WTC11 (cell line): Measurements from ENCODE around the gene ANKFN1. TPM values are rescaled to one million over a fixed set of nuclear protein-coding genes. Genes with fewer than 3 reads are reported as not detected.

ENCODE experiments used
- ATAC-seq: fragments of 200-7000 bp; cut with Tn5 transposase; 2 replicates; pipeline ENCODE4 v1.10.0; 2021; ENCODE audit warnings: mild to moderate bottlenecking, moderate library complexity
- CTCF ChIA-PET: fragments of 300-600 bp; sonication (Branson Sonifier 250); formaldehyde crosslinking; loops from one replicate; lab custom pipeline; 2021; ENCODE audit warnings: antibody characterized with exemption; lab: Charles Lee
- POLR2A ChIA-PET: fragments of 350-600 bp; sonication (Branson Sonifier 250); formaldehyde crosslinking; loops from one replicate; lab custom pipeline; 2021; ENCODE audit warnings: antibody characterized with exemption; lab: Charles Lee
- DNase-seq: peaks from one replicate; pipeline ENCODE4 v3.0.0; 2021; ENCODE audit warnings: low spot score
- H3K27ac Mint-ChIP-seq: 2 replicates; pipeline ENCODE4 v1.8.0; 2021; ENCODE audit warnings: mixed read lengths
- H3K27me3 Mint-ChIP-seq: 2 replicates; pipeline ENCODE4 v1.8.0; 2021; ENCODE audit warnings: low read depth, mild to moderate bottlenecking, moderate library complexity, mixed read lengths
- H3K36me3 Mint-ChIP-seq: 2 replicates; pipeline ENCODE4 v1.8.0; 2021; ENCODE audit warnings: mixed read lengths
- H3K4me1 Mint-ChIP-seq: 2 replicates; pipeline ENCODE4 v1.8.0; 2022; ENCODE audit warnings: mixed read lengths
- H3K4me3 Mint-ChIP-seq: 2 replicates; pipeline ENCODE4 v1.8.0; 2021; ENCODE audit warnings: mild to moderate bottlenecking, moderate library complexity, mixed read lengths
- H3K9me3 Mint-ChIP-seq: 2 replicates; pipeline ENCODE4 v1.8.0; 2021; ENCODE audit warnings: mixed read lengths
- AR ChIP-seq: fragments of 250-450 bp; sonication (Bioruptor Pico); IDR thresholded peaks from 2 replicates; pipeline ENCODE4 v1.9.0; 2021; ENCODE audit warnings: mild to moderate bottlenecking
- CDX4 ChIP-seq: fragments of 250-450 bp; sonication (Bioruptor Pico); IDR thresholded peaks from 2 replicates; pipeline ENCODE4 v1.9.0; 2021; ENCODE audit warnings: moderate library complexity, mild to moderate bottlenecking, inconsistent platforms, borderline replicate concordance
- CREB1 ChIP-seq: sonication (generic); formaldehyde crosslinking; IDR thresholded peaks from 2 replicates; pipeline ENCODE4 v1.8.0; 2023; ENCODE audit warnings: mild to moderate bottlenecking, missing genetic modification reagents
- CREM ChIP-seq: sonication (generic); formaldehyde crosslinking; IDR thresholded peaks from 2 replicates; pipeline ENCODE4 v1.8.1; 2022; ENCODE audit warnings: mild to moderate bottlenecking, missing genetic modification reagents, moderate library complexity
- ESRRA ChIP-seq: sonication (generic); formaldehyde crosslinking; IDR thresholded peaks from 2 replicates; pipeline ENCODE4 v1.8.1; 2022; ENCODE audit warnings: mild to moderate bottlenecking, missing genetic modification reagents, borderline replicate concordance
- GRHL2 ChIP-seq: fragments of 250-450 bp; sonication (Bioruptor Pico); IDR thresholded peaks from 2 replicates; pipeline ENCODE4 v1.8.0; 2022; ENCODE audit warnings: mild to moderate bottlenecking, moderate library complexity; ENCODE audit not compliant: insufficient replicate concordance, severe bottlenecking
- GTF2I ChIP-seq: fragments of 250-450 bp; sonication (Bioruptor Pico); conservative IDR thresholded peaks from 2 replicates; pipeline ENCODE4 v1.4.0; 2021; ENCODE audit warnings: mild to moderate bottlenecking
- IRF2 ChIP-seq: sonication (generic); formaldehyde crosslinking; IDR thresholded peaks from 2 replicates; pipeline ENCODE4 v1.8.0; 2022; ENCODE audit warnings: low read depth, missing genetic modification reagents, borderline replicate concordance
- MXD4 ChIP-seq: fragments of 250-450 bp; sonication (Bioruptor Pico); IDR thresholded peaks from 2 replicates; pipeline ENCODE4 v1.8.0; 2021; ENCODE audit warnings: mild to moderate bottlenecking, moderate library complexity, borderline replicate concordance
- NFE2L1 ChIP-seq: sonication (generic); formaldehyde crosslinking; IDR thresholded peaks from 2 replicates; pipeline ENCODE4 v1.8.1; 2023; ENCODE audit warnings: missing genetic modification reagents
- NFYB ChIP-seq: sonication (generic); formaldehyde crosslinking; conservative IDR thresholded peaks from 2 replicates; pipeline ENCODE4 v1.8.0; 2022; ENCODE audit warnings: low read depth, missing genetic modification reagents
- OVOL2 ChIP-seq: fragments of 250-450 bp; sonication (Bioruptor Pico); IDR thresholded peaks from 2 replicates; pipeline ENCODE4 v1.9.0; 2021; ENCODE audit warnings: mild to moderate bottlenecking, borderline replicate concordance
- PRRX2 ChIP-seq: fragments of 250-450 bp; sonication (Bioruptor Pico); IDR thresholded peaks from 2 replicates; pipeline ENCODE4 v1.8.0; 2021; ENCODE audit warnings: mild to moderate bottlenecking
- SMAD3 ChIP-seq: sonication (generic); formaldehyde crosslinking; IDR thresholded peaks from 2 replicates; pipeline ENCODE4 v1.8.0; 2022; ENCODE audit warnings: missing genetic modification reagents, mild to moderate bottlenecking, borderline replicate concordance
- SP1 ChIP-seq: sonication (generic); formaldehyde crosslinking; conservative IDR thresholded peaks from 2 replicates; pipeline ENCODE4 v1.8.1; 2022; ENCODE audit warnings: missing genetic modification reagents
- ZBTB43 ChIP-seq: sonication (generic); formaldehyde crosslinking; IDR thresholded peaks from 2 replicates; pipeline ENCODE4 v1.8.1; 2023; ENCODE audit warnings: mild to moderate bottlenecking, missing genetic modification reagents
- ZNF121 ChIP-seq: sonication (generic); formaldehyde crosslinking; IDR thresholded peaks from 2 replicates; pipeline ENCODE4 v1.8.0; 2023; ENCODE audit warnings: missing genetic modification reagents
- ZNF317 ChIP-seq: sonication (generic); formaldehyde crosslinking; IDR thresholded peaks from 2 replicates; pipeline ENCODE4 v1.8.1; 2023; ENCODE audit warnings: low read depth, mild to moderate bottlenecking, moderate library complexity, missing genetic modification reagents, borderline replicate concordance
- ZNF396 ChIP-seq: fragments of 250-450 bp; sonication (Bioruptor Pico); IDR thresholded peaks from 2 replicates; pipeline ENCODE4 v1.8.0; 2021; ENCODE audit warnings: mild to moderate bottlenecking, moderate library complexity, borderline replicate concordance
- ZNF671 ChIP-seq: fragments of 250-450 bp; sonication (Bioruptor Pico); IDR thresholded peaks from 2 replicates; pipeline ENCODE4 v1.8.0; 2021; ENCODE audit warnings: mild to moderate bottlenecking
- total RNA-seq: library from RNA; stranded (reverse); gene quantifications from 3 replicates; pipeline ENCODE4 v1.2.3, GENCODE V29; 2021
- TF ChIP-seq, protein P1 (sequence below): sonication (generic); formaldehyde crosslinking; IDR thresholded peaks from 2 replicates; pipeline ENCODE4 v1.8.0; 2023; ENCODE audit warnings: missing genetic modification reagents, mild to moderate bottlenecking, borderline replicate concordance

ANKFN1 gene
- total RNA-seq, 1 experiment from 2014 or later, result 0.24 TPM

GRCh38 chr17:56297184-56297583 is 143.9 kb downstream of the ANKFN1 start:
- H3K27me3 Mint-ChIP-seq, result no peaks in the 10 kb centered on the region
- ATAC-seq, result no peak
- DNase-seq, result no peak
- ChIA-PET CTCF (no interaction called here), POLR2A (no interaction called here)
- no peaks in the 10 kb centered on the region for H3K4me1 Mint-ChIP-seq
- no peaks in the 10 kb centered on the region for H3K9me3 Mint-ChIP-seq
- no peak for TF ChIP-seq CREB1 (CRISPR knock-in tag)
- TF ChIP-seq ZNF396 (CRISPR knock-in tag), result no peak
- no peak for TF ChIP-seq CDX4
- TF ChIP-seq CREM (CRISPR knock-in tag), result no peak
- TF ChIP-seq NFYB (CRISPR knock-in tag), result no peak
- TF ChIP-seq SP1, result no peak
- TF ChIP-seq SMAD3, result no peak
- TF ChIP-seq GTF2I (CRISPR knock-in tag), result no peak
- no peak for TF ChIP-seq IRF2
- no peak for TF ChIP-seq ZNF317 (CRISPR knock-in tag)
- TF ChIP-seq MXD4, result no peak
- no peak for TF ChIP-seq OVOL2 (CRISPR knock-in tag)
- no peak for TF ChIP-seq ZBTB43 (CRISPR knock-in tag)
- no peak for TF ChIP-seq PRRX2
- no peak overlapping the region for H3K4me3 Mint-ChIP-seq
- H3K27ac Mint-ChIP-seq, result no peak overlapping the region
- H3K36me3 Mint-ChIP-seq, result no peaks in the 10 kb centered on the region

DNA sequence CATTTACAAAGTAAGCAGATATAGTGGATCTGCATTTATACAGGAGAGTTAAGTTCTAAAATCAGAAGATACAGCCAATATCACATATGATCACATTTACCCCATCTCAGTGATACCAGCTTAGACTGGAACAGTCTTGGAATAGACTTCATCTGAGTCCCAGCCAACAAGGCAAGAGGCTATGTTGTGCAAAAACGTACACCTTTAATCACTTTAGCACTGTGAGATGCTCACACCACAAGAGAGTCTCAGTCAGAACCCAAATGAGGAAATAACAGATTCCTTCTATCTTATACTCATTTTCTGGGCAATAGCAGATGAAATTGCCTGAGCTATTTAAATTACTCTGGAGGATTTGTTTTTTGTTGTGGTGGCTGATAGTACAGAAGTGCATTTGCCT is 145.6 kb downstream of the ANKFN1 start:
- Mint-ChIP-seq H3K4me1 (no peaks in the 10 kb centered on the region), H3K36me3 (no peaks in the 10 kb centered on the region), H3K27ac (no peak overlapping the region), H3K27me3 (no peaks in the 10 kb centered on the region), H3K9me3 (no peaks in the 10 kb centered on the region), H3K4me3 (no peak overlapping the region)
- no peak for ATAC-seq
- no peak for DNase-seq
- TF ChIP-seq ZNF671 (CRISPR knock-in tag), result no peak
- no peak for TF ChIP-seq ESRRA (CRISPR knock-in tag)
- ChIA-PET POLR2A (no interaction called here), CTCF (no interaction called here)

DNA sequence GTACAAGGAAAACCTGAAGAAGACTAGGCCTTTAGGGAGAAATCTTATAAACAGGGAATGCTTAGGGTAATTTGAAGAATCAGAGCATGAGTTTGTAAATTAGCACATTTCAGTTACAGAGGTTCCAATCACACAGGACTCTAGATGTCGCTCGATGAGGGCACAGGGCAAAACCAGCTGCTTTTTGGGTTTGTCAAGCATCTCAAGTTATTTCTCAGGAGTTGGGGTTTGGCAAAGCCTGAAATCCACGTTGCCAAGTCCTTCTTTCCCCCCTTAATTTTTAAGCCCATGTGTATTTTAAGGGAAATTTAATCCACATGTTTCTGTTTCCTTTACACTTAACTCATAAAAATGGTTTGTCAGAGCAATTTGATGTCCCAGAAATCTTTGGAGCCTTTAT is 146.9 kb downstream of the ANKFN1 start:
- CTCF ChIA-PET, result no interaction called here
- H3K36me3 Mint-ChIP-seq, result no peaks in the 10 kb centered on the region
- DNase-seq (no peak), ATAC-seq (no peak)
- H3K27ac Mint-ChIP-seq, result no peak overlapping the region
- no peak for TF ChIP-seq NFE2L1 (CRISPR knock-in tag)
- no peak for TF ChIP-seq IRF2
- no peak for TF ChIP-seq GRHL2 (CRISPR knock-in tag)
- TF ChIP-seq ZNF121 (CRISPR knock-in tag), result no peak
- no peaks in the 10 kb centered on the region for H3K4me1 Mint-ChIP-seq
- POLR2A ChIA-PET, result no interaction called here
- H3K27me3 Mint-ChIP-seq, result no peaks in the 10 kb centered on the region
- H3K9me3 Mint-ChIP-seq, result no peaks in the 10 kb centered on the region
- no peak overlapping the region for H3K4me3 Mint-ChIP-seq

DNA sequence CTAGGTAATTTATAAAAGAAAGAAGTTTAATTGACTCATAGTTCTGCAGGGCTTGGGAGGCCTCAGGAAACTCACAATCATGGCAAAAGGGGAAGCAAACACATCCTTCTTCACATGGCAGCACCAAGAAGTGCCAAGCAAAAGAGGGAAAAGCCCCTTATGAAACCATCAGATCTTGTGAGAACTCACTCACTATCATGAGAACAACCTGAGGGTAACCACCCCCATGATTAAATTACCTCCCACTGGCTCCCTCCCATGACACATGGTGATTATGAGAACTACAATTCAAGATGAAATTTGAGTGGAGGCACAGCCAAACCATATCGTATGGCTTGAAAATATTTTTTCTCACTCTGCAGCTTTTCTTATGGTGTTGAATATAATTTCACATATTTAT is 151.7 kb downstream of the ANKFN1 start:
- Mint-ChIP-seq H3K4me3 (no peak overlapping the region), H3K27ac (no peak overlapping the region), H3K27me3 (no peaks in the 10 kb centered on the region), H3K9me3 (peaks cover 8% of the 10 kb centered on the region), H3K4me1 (no peaks in the 10 kb centered on the region), H3K36me3 (no peaks in the 10 kb centered on the region)
- DNase-seq (no peak), ATAC-seq (no peak)
- ChIA-PET POLR2A (no interaction called here), CTCF (no interaction called here)
- no peak for TF ChIP-seq NFE2L1 (CRISPR knock-in tag)
- no peak for TF ChIP-seq ZNF317 (CRISPR knock-in tag)
- TF ChIP-seq, protein P1, sequence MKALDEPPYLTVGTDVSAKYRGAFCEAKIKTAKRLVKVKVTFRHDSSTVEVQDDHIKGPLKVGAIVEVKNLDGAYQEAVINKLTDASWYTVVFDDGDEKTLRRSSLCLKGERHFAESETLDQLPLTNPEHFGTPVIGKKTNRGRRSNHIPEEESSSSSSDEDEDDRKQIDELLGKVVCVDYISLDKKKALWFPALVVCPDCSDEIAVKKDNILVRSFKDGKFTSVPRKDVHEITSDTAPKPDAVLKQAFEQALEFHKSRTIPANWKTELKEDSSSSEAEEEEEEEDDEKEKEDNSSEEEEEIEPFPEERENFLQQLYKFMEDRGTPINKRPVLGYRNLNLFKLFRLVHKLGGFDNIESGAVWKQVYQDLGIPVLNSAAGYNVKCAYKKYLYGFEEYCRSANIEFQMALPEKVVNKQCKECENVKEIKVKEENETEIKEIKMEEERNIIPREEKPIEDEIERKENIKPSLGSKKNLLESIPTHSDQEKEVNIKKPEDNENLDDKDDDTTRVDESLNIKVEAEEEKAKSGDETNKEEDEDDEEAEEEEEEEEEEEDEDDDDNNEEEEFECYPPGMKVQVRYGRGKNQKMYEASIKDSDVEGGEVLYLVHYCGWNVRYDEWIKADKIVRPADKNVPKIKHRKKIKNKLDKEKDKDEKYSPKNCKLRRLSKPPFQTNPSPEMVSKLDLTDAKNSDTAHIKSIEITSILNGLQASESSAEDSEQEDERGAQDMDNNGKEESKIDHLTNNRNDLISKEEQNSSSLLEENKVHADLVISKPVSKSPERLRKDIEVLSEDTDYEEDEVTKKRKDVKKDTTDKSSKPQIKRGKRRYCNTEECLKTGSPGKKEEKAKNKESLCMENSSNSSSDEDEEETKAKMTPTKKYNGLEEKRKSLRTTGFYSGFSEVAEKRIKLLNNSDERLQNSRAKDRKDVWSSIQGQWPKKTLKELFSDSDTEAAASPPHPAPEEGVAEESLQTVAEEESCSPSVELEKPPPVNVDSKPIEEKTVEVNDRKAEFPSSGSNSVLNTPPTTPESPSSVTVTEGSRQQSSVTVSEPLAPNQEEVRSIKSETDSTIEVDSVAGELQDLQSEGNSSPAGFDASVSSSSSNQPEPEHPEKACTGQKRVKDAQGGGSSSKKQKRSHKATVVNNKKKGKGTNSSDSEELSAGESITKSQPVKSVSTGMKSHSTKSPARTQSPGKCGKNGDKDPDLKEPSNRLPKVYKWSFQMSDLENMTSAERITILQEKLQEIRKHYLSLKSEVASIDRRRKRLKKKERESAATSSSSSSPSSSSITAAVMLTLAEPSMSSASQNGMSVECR, result no peak
- TF ChIP-seq AR (CRISPR knock-in tag), result no peak
